ENCODE data around the gene ARHGEF28.

- TF ChIP-seq CTCF (IDR thresholded peaks at IDR 0.05; ENCODE audit: poor library complexity) (no peak), EZH2 (IDR thresholded peaks at IDR 0.05; ENCODE audit: borderline replicate concordance) (no peak)
Measured at GRCh38 chr5:73981704-73982103, 355.7 kb downstream of the ARHGEF28 start.
